Mucosa of descending colon (tissue), 3 donors: ENCODE results near the gene COL18A1. TPM values are rescaled to one million over a fixed set of nuclear protein-coding genes. Genes with fewer than 3 reads are reported as not detected.
A peak's percentile ranks its signal among the peaks of the same experiment; 100 is the strongest.

Experiments
- ATAC-seq: fragments of 200-7000 bp; cut with Tn5 transposase; one replicate; pipeline ENCODE4 v1.9.1; 2020; ENCODE audit warnings: mild to moderate bottlenecking, moderate library complexity
- DNase-seq, 3 donors: peaks; one replicate each; pipeline ENCODE4 v3.0.0-alpha.2; 2020
- H3K36me3 ChIP-seq: fragments of 200-600 bp; one replicate; pipeline ENCODE4 v1.8.0; 2021; ENCODE audit warnings: low read depth, mild to moderate bottlenecking
- H3K4me1 ChIP-seq: fragments of 200-600 bp; one replicate; pipeline ENCODE4 v1.8.0; 2021; ENCODE audit warnings: low read depth, mild to moderate bottlenecking
- H3K4me3 ChIP-seq: fragments of 200-600 bp; one replicate; pipeline ENCODE4 v1.8.0; 2021; ENCODE audit warnings: mild to moderate bottlenecking
- H3K9me3 ChIP-seq: fragments of 200-600 bp; one replicate; pipeline ENCODE4 v1.8.0; 2021; ENCODE audit warnings: mild to moderate bottlenecking
- CTCF ChIP-seq: fragments of 200-600 bp; IDR thresholded peaks from one replicate; pipeline ENCODE4 v1.8.0; 2022; ENCODE audit warnings: antibody characterized with exemption, mild to moderate bottlenecking
- intact Hi-C, 2 donors: fragments of 100-400 bp; cut with DNase I in 1 of 2; cut with micrococcal nuclease in 1 of 2; formaldehyde crosslinking; loops; one replicate each; pipeline versions ENCODE4 v1.11.0 to v1.11.1; 2022; cut with DNase I, micrococcal nuclease
- total RNA-seq, 3 donors: library from RNA; stranded (reverse); fragmentation: NEBNext Ultra II Directional in 2 of 3; extraction: Animal tissue kit (Norgen Biotek cat#: 25700) in 2 of 3; gene quantifications; one replicate each; pipeline versions ENCODE4 v1.2.1 to v1.2.4, GENCODE V29; 2021 to 2023
- donor health status: DM: no; HTN: no; CAD: no; lungs with moderate emphysema.
- donor health status: DM: no; HTN: no; CAD: no.
- donor health status: DM: no; HTN: yes; CAD: no.

Gene COL18A1
- total RNA-seq, 3 donors from 2014 or later = 4.6 to 46.9 (median 21.3) TPM

DNA sequence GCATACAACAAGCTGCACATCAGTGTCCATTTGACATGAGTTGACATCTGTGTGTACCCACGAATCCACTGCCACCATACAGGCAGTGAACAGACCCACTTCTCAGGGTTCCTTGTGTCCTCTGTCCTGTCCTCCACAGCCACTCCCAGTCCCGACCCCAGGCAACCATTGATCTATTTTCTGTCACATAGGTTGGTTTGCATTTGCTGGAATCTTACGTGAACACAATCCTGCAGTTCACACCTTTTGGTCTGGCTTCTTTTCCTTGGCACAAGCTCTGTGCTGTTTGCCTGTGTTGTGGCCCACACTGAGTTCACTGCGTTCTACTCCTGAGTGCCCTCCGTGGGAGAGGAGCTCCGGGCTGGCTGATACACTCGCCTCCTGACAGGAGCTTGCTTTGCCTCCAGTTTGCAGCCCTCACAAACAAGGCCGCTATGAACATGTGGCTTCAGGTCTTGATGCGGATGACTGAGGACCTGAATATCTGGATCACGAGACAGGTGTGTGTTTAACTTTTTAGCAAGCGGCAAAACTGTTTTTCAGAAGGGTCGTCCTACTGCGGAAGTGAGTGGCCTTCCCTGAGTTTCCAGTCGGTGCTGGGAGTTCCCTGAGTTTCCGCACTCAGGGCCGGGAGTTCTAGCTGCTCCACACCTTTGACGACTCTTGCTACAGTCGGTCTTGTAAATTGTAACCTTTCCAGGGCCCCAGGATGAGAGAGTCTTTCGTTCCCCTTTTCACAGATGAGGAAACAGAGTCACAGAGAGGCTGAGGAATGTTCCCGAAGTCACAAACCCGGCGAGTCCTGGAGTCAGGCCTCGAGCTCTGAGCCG, 13.0 kb upstream of the COL18A1 start:
- Histone ChIP-seq H3K4me3 (no peak overlapping the region), H3K36me3 (no peaks in the 10 kb centered on the region), H3K9me3 (no peaks in the 10 kb centered on the region), H3K4me1 (no peaks in the 10 kb centered on the region)
- DNase-seq (peak in 1 of 3 donors; percentile 6), ATAC-seq (no peak)
- no peak for TF ChIP-seq CTCF
- intact Hi-C loops = no loop called here

- no peak for TF ChIP-seq CTCF
- intact Hi-C loops = no loop called here
- DNase-seq = peak in 2 of 3 donors; percentile 9 to 34
Measured at GRCh38 chr21:45392573-45392971, 12.4 kb upstream of the COL18A1 start.

DNA sequence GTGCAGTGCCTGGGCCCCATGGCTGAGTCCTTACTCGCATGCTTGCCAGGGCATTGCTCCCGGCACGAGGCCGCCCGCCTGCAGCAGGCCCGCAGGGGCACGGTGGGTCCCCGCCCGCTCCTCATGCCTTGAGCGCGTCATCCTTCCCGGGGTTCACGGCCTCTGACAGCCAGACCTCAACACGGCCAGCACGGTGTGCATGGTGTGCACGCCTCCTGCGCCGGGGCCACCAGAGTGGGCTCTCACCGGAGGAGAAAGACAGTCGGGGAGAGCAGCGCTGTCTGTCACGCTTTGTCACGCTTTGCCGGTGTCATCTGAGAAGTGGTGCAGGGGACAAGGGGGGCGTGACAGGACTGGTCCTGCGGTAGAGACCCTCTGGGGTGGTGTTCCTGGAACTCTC, 11.9 kb upstream of the COL18A1 start:
- DNase-seq (peak in 2 of 3 donors; percentile 12 to 41), ATAC-seq (no peak)
- no peaks in the 10 kb centered on the region for H3K9me3 ChIP-seq
- no peak for TF ChIP-seq CTCF
- intact Hi-C loops = no loop called here
- no peaks in the 10 kb centered on the region for H3K4me1 ChIP-seq
- H3K36me3 ChIP-seq = no peaks in the 10 kb centered on the region
- no peak overlapping the region for H3K4me3 ChIP-seq

More at GRCh38 chr21:45392573-45392971, 12.4 kb upstream of the COL18A1 start:
- ATAC-seq = no peak
- H3K4me3 ChIP-seq = no peak overlapping the region
- no peaks in the 10 kb centered on the region for H3K4me1 ChIP-seq
- H3K36me3 ChIP-seq = no peaks in the 10 kb centered on the region
- H3K9me3 ChIP-seq = no peaks in the 10 kb centered on the region

DNA sequence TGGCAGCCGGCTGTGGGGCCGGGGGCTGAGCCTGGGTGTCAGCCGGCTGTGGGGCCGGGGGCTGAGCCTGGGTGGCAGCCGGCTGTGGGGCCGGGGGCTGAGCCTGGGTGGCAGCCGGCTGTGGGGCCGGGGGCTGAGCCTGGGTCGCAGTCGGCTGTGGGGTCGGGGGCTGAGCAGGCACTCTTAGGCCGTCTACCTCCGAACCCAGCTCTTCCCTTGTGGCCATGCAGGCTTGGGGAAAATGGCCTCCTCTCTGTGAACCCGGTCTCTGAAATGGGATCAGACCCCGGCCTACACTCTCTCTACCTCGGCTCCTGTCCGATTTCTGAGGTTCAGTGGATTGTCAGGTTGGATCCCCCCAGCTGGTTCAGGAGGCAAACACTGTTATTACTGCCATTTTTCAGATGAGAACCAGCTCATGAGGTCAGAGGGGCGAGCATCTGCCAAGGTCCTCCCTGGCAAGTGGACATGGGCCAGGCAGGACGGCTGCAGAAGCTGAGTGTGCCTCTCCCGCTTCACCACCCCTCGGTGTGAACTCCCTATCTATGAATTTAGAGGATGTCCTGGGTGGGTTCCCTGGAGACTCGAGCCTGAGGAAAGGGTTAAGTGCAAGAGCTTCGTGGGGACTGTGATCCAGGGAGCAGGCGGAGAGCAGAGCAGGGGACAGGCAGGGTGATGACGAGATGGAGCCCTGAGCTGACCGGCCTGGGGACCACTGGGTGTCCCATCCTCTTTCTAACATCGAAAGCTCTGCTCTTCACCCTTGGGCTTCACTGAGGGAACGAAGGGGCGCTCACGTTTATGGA, 10.9 kb upstream of the COL18A1 start:
- H3K9me3 ChIP-seq = no peaks in the 10 kb centered on the region
- no peaks in the 10 kb centered on the region for H3K4me1 ChIP-seq
- peak in 2 of 3 donors; percentile 2 to 19 for DNase-seq
- intact Hi-C loops = no loop called here
- H3K4me3 ChIP-seq = no peak overlapping the region
- TF ChIP-seq CTCF = no peak
- H3K36me3 ChIP-seq = no peaks in the 10 kb centered on the region
- ATAC-seq = no peak

DNA sequence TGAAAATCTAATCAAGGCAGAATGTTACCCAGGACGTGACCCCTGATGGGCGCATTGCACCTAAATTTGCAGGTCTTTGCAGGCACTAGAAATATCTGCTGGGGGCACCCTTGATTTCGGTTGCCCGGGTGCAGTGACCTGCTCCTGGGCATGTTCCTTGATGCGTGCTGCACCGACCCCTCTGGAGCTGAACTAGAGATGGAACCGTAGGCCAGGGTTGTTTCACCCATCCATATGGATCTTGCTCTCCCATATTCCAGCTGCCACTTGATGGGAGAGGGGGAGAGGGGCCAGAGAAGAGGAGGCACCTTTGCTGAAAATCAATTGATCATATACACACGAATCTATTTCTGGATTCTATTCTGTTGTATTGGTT, 8.4 kb upstream of the COL18A1 start:
- no peaks in the 10 kb centered on the region for H3K4me1 ChIP-seq
- H3K36me3 ChIP-seq = no peaks in the 10 kb centered on the region
- no peaks in the 10 kb centered on the region for H3K9me3 ChIP-seq
- intact Hi-C loops = no loop called here
- TF ChIP-seq CTCF = no peak
- no peak for ATAC-seq
- no peak overlapping the region for H3K4me3 ChIP-seq
- peak in 2 of 3 donors; percentile 2 to 11 for DNase-seq
